Measurements from ENCODE around the gene TNNC1. TPM values are rescaled to one million over a fixed set of nuclear protein-coding genes. Genes with fewer than 3 reads are reported as not detected.

Gene TNNC1
- total RNA-seq, 4 donors from 2014 or later, result 1.2 to 7.1 (median 4.0) TPM; not detected in 1

GRCh38 chr3:52443791-52444687, 9.8 kb downstream of the TNNC1 start:
- Histone ChIP-seq H3K36me3 (peaks cover 0 to 19% (median 0%) of the 10 kb centered on the region in 4 donors), H3K27me3 (no peaks in the 10 kb centered on the region), H3K4me3 (peak overlapping the region; percentile 23 to 50 (median 39)), H3K9me3 (no peaks in the 10 kb centered on the region), H3K27ac (replicated peaks in 1 of 4) (peak overlapping the region in 1 of 4 donors; percentile 0), H3K4me1 (peaks cover 14 to 25% (median 18%) of the 10 kb centered on the region in 4 donors)
- intact Hi-C loops (cut with DNase I), result no loop called here
- TF ChIP-seq, protein P1, sequence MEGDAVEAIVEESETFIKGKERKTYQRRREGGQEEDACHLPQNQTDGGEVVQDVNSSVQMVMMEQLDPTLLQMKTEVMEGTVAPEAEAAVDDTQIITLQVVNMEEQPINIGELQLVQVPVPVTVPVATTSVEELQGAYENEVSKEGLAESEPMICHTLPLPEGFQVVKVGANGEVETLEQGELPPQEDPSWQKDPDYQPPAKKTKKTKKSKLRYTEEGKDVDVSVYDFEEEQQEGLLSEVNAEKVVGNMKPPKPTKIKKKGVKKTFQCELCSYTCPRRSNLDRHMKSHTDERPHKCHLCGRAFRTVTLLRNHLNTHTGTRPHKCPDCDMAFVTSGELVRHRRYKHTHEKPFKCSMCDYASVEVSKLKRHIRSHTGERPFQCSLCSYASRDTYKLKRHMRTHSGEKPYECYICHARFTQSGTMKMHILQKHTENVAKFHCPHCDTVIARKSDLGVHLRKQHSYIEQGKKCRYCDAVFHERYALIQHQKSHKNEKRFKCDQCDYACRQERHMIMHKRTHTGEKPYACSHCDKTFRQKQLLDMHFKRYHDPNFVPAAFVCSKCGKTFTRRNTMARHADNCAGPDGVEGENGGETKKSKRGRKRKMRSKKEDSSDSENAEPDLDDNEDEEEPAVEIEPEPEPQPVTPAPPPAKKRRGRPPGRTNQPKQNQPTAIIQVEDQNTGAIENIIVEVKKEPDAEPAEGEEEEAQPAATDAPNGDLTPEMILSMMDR (IDR thresholded peaks at IDR 0.05), result no peak
- TF ChIP-seq EP300 (IDR thresholded peaks at IDR 0.05), result no peak
- no peak for TF ChIP-seq POLR2AphosphoS5 (IDR thresholded peaks at IDR 0.05)
- TF ChIP-seq POLR2A (IDR thresholded peaks at IDR 0.05; ENCODE audit: low read depth), result no peak
- DNase-seq (ENCODE audit: extremely low spot score), result no peak
- WGBS, result 86% methylated on average over 16 of the region's 25 CpGs

- Histone ChIP-seq H3K4me1 (peaks cover 14 to 25% (median 18%) of the 10 kb centered on the region in 4 donors), H3K4me3 (peak overlapping the region; percentile 23 to 50 (median 39)), H3K27ac (replicated peaks in 1 of 4) (peak overlapping the region in 1 of 4 donors; percentile 0), H3K36me3 (peaks cover 0 to 19% (median 0%) of the 10 kb centered on the region in 4 donors), H3K9me3 (no peaks in the 10 kb centered on the region), H3K27me3 (no peaks in the 10 kb centered on the region)
- 90% methylated on average over 8 of the region's 8 CpGs for WGBS
- no peak for DNase-seq (ENCODE audit: extremely low spot score)
- TF ChIP-seq, protein P1 (IDR thresholded peaks at IDR 0.05), result no peak
- TF ChIP-seq EP300 (IDR thresholded peaks at IDR 0.05) (no peak), POLR2AphosphoS5 (IDR thresholded peaks at IDR 0.05) (no peak), POLR2A (IDR thresholded peaks at IDR 0.05; ENCODE audit: low read depth) (no peak)
- intact Hi-C loops (cut with DNase I), result no loop called here
Observed at GRCh38 chr3:52443268-52443610, 10.6 kb downstream of the TNNC1 start.

DNA sequence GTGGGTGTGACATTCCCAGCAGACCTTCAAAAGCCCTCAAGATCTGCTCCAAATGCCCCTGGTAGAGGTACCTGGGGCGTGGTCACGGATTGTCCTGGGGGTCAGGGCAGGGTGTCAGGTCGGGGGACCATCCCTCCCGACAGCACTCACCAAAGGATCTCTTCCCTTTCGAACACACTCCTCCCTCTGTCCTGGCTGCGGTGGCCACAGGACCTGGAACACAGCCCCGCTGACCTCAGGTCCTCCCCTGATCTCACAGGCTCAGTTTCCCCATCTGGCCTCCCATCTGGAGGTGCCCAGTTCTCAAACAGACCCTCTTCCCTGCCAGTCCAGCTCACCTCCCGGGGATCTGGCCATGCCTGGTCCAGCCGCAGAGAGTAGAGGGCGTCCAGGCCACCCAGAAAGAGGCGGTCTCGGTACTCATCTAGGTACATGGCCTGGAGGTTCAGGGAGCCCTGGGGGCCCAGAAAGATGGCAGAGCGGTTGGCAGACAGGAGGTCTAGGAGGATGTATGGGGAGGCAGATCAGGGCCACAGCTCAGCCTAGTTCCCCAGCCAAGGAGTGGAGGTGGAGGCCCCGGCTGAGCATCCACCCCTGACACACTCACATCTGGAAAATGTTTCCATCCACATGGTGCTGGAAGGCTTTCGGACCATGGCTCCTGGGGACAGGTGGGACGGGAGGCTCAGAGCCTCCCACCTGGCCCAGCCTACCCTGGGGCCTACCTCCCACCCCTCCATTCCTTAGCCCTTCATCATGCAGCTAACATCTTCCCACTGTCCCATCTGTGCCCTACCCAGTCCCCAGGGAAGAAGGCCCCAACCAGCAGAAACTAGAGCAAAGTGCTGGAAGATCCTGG, 11.2 kb downstream of the TNNC1 start:
- intact Hi-C loops (cut with DNase I), result no loop called here
- Histone ChIP-seq H3K27ac (replicated peaks in 1 of 4) (no peak overlapping the region), H3K36me3 (peaks cover 0 to 19% (median 0%) of the 10 kb centered on the region in 4 donors), H3K9me3 (no peaks in the 10 kb centered on the region), H3K4me1 (peaks cover 14 to 25% (median 18%) of the 10 kb centered on the region in 4 donors), H3K4me3 (peak overlapping the region; percentile 23 to 50 (median 39)), H3K27me3 (no peaks in the 10 kb centered on the region)
- 89% methylated on average over 10 of the region's 16 CpGs for WGBS
- TF ChIP-seq POLR2AphosphoS5 (IDR thresholded peaks at IDR 0.05), result no peak
- TF ChIP-seq POLR2A (IDR thresholded peaks at IDR 0.05; ENCODE audit: low read depth), result no peak
- TF ChIP-seq EP300 (IDR thresholded peaks at IDR 0.05), result no peak
- TF ChIP-seq, protein P1 (IDR thresholded peaks at IDR 0.05), result no peak
- no peak for DNase-seq (ENCODE audit: extremely low spot score)

DNA sequence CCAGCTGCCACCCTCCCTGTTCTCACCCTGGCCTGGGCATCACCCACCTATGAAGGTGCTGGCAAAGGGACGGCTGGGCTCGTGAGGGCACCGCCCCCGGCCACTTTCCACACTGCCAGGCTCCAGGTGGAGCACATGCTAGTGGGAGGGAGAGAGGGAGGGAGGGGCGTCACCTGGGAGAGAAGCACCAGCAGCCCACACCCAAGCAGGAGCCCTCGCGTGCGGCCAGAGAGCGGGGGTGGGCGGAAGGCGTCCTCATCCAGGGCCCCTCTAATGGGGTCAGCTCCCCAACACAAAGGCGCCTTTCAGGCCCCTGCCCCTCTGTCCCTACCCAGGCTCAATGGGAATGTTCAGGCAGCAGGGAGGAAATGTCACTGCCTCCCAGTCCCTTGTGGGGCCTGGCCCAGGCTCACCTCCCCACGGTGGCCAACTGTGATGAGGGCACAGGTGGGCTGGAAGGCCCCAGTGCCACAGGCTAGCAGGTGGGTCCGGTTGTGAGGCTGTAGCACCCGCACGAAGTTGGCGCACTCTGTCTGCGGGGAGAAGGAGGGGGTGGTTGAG, 12.0 kb downstream of the TNNC1 start:
- Histone ChIP-seq H3K27me3 (no peaks in the 10 kb centered on the region), H3K27ac (replicated peaks in 1 of 4) (no peak overlapping the region), H3K36me3 (peaks cover 0 to 19% (median 0%) of the 10 kb centered on the region in 4 donors), H3K4me1 (peaks cover 17 to 24% (median 21%) of the 10 kb centered on the region in 4 donors), H3K4me3 (peak overlapping the region in 2 of 4 donors; percentile 1 to 41), H3K9me3 (no peaks in the 10 kb centered on the region)
- DNase-seq (ENCODE audit: extremely low spot score), result no peak
- intact Hi-C loops (cut with DNase I), result no loop called here
- TF ChIP-seq EP300 (IDR thresholded peaks at IDR 0.05), result no peak
- no peak for TF ChIP-seq POLR2A (IDR thresholded peaks at IDR 0.05; ENCODE audit: low read depth)
- no peak for TF ChIP-seq POLR2AphosphoS5 (IDR thresholded peaks at IDR 0.05)
- TF ChIP-seq, protein P1 (IDR thresholded peaks at IDR 0.05), result no peak
- 65% methylated on average over 5 of the region's 18 CpGs for WGBS
